ENCODE results near the gene OSBPL3. TPM values are rescaled to one million over a fixed set of nuclear protein-coding genes. Genes with fewer than 3 reads are reported as not detected.

The OSBPL3 gene
- polyA plus RNA-seq, 1 of the 3 experiments (the other 2 are of a cell fraction), result 23.2 TPM

DNA sequence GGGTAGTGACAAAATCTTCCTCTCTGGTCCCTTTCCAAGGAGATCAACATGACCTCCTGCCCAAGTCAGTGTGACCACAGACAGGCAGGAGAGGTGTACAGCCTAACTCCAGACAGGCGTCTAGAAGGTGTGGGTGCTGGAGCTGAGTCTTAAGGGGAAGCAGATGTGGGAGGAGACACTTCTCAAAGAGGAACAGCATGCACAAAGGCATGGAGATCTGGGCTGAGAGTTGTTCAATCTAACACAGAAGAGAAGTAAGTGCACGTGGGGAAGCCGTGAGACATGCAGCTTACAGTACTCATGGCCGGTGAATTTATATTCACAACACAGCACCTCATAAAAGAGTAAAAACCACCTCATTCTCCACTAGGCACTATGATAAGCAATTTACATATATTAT lies 198.9 kb downstream of the OSBPL3 start (continued):
- TF ChIP-seq, protein P1, sequence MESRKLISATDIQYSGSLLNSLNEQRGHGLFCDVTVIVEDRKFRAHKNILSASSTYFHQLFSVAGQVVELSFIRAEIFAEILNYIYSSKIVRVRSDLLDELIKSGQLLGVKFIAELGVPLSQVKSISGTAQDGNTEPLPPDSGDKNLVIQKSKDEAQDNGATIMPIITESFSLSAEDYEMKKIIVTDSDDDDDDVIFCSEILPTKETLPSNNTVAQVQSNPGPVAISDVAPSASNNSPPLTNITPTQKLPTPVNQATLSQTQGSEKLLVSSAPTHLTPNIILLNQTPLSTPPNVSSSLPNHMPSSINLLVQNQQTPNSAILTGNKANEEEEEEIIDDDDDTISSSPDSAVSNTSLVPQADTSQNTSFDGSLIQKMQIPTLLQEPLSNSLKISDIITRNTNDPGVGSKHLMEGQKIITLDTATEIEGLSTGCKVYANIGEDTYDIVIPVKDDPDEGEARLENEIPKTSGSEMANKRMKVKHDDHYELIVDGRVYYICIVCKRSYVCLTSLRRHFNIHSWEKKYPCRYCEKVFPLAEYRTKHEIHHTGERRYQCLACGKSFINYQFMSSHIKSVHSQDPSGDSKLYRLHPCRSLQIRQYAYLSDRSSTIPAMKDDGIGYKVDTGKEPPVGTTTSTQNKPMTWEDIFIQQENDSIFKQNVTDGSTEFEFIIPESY (IDR thresholded peaks at IDR 0.05; ENCODE audit: borderline replicate concordance, low read depth), result no peak
- no peak for TF ChIP-seq JUND (IDR thresholded peaks at IDR 0.05)
- TF ChIP-seq TAF1 (IDR thresholded peaks at IDR 0.05; ENCODE audit: borderline replicate concordance, low read depth, low read length), result no peak
- TF ChIP-seq NFIC (IDR thresholded peaks at IDR 0.05; ENCODE audit: borderline replicate concordance), result no peak

DNA sequence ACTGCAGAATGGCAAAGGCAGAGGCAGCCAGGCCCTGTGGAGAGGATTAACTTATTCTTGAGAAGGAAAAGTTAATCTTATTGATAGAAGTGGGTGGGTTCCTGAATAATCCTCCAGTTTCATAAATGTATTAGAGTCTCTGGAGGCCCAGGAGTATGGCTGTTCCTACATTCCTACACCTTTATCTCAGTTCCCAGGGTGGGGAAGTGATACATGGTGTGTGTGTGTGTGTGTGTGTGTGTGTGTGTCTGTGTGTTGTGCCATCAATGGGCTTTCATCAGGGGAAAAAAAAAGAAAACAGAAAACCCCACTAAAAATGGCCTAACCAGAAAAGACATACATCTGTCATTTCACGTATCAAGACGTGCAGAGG lies 200.7 kb downstream of the OSBPL3 start:
- Histone ChIP-seq H3K9me2 (no peaks in the 10 kb centered on the region), H3F3A (replicated peaks; ENCODE audit: insufficient read depth) (no peaks in the 10 kb centered on the region), H2AFZ (ENCODE audit: low read depth) (no peak overlapping the region), H3K79me2 (ENCODE audit: insufficient read depth) (no peaks in the 10 kb centered on the region), H3K4me1 (ENCODE audit: control insufficient read depth in 1 of 2, insufficient read depth in 2 of 2, low read depth in 1 of 2, low read length in 1 of 2) (peaks cover 0 to 8% of the 10 kb centered on the region in 2 experiments; a peak in 1 of 4 replicates), H3K36me3 (replicated peaks in 1 of 2; ENCODE audit: control insufficient read depth in 1 of 2, insufficient read depth in 2 of 2, low read length in 1 of 2) (no peaks in the 10 kb centered on the region), H4K20me1 (ENCODE audit: insufficient read depth) (no peaks in the 10 kb centered on the region), H3K9me3 (no peaks in the 10 kb centered on the region), H3K27ac (ENCODE audit: low read depth in 2 of 2, low read length in 1 of 2) (peak overlapping the region in 1 of 2 experiments; percentile 45; a peak in 2 of 4 replicates), H3K9ac (no peak overlapping the region), H3K27me3 (ENCODE audit: insufficient read depth) (no peaks in the 10 kb centered on the region), H3K4me3 (ENCODE audit: low read depth in 2 of 2, low read length in 1 of 2) (no peak overlapping the region), H3K4me2 (0 out of 2 replicates have a peak overlapping the region, but pooled peaks have one; percentile 4)
- POLR2A ChIA-PET, result no interaction called here
- TF ChIP-seq ELF1 (IDR thresholded peaks at IDR 0.05) (no peak), NRF1 (IDR thresholded peaks at IDR 0.05; ENCODE audit: low read depth, low read length) (no peak), POLR2AphosphoS5 (IDR thresholded peaks at IDR 0.05; ENCODE audit: low read depth, low read length) (no peak), TAF1 (IDR thresholded peaks at IDR 0.05; ENCODE audit: borderline replicate concordance, low read depth, low read length) (no peak), FOXM1 (IDR thresholded peaks at IDR 0.05; ENCODE audit: low read depth) (no peak), CHD2 (IDR thresholded peaks at IDR 0.05; ENCODE audit: low read length, partially characterized antibody) (no peak), EP300 (IDR thresholded peaks at IDR 0.05; ENCODE audit: borderline replicate concordance in 1 of 2, low read depth in 1 of 2, low read length in 1 of 2) (no peak), FOSL2 (IDR thresholded peaks at IDR 0.05; ENCODE audit: borderline replicate concordance, low read depth) (no peak), TCF12 (IDR thresholded peaks at IDR 0.05) (no peak), RXRA (IDR thresholded peaks at IDR 0.05; ENCODE audit: borderline replicate concordance, low read depth) (no peak), RCOR1 (IDR thresholded peaks at IDR 0.05; ENCODE audit: low read length) (no peak), YY1 (IDR thresholded peaks at IDR 0.05; ENCODE audit: low read depth) (no peak), GABPA (IDR thresholded peaks at IDR 0.05; ENCODE audit: low read depth) (no peak)
- TF ChIP-seq, protein P2, sequence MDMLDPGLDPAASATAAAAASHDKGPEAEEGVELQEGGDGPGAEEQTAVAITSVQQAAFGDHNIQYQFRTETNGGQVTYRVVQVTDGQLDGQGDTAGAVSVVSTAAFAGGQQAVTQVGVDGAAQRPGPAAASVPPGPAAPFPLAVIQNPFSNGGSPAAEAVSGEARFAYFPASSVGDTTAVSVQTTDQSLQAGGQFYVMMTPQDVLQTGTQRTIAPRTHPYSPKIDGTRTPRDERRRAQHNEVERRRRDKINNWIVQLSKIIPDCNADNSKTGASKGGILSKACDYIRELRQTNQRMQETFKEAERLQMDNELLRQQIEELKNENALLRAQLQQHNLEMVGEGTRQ (IDR thresholded peaks at IDR 0.05; ENCODE audit: borderline replicate concordance, low read depth, low read length), result no peak
- TF ChIP-seq, protein P3, sequence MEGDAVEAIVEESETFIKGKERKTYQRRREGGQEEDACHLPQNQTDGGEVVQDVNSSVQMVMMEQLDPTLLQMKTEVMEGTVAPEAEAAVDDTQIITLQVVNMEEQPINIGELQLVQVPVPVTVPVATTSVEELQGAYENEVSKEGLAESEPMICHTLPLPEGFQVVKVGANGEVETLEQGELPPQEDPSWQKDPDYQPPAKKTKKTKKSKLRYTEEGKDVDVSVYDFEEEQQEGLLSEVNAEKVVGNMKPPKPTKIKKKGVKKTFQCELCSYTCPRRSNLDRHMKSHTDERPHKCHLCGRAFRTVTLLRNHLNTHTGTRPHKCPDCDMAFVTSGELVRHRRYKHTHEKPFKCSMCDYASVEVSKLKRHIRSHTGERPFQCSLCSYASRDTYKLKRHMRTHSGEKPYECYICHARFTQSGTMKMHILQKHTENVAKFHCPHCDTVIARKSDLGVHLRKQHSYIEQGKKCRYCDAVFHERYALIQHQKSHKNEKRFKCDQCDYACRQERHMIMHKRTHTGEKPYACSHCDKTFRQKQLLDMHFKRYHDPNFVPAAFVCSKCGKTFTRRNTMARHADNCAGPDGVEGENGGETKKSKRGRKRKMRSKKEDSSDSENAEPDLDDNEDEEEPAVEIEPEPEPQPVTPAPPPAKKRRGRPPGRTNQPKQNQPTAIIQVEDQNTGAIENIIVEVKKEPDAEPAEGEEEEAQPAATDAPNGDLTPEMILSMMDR (IDR thresholded peaks at IDR 0.05), result no peak
- TF ChIP-seq, protein P4, sequence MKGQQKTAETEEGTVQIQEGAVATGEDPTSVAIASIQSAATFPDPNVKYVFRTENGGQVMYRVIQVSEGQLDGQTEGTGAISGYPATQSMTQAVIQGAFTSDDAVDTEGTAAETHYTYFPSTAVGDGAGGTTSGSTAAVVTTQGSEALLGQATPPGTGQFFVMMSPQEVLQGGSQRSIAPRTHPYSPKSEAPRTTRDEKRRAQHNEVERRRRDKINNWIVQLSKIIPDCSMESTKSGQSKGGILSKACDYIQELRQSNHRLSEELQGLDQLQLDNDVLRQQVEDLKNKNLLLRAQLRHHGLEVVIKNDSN (IDR thresholded peaks at IDR 0.05; ENCODE audit: borderline replicate concordance, low read depth), result no peak
- TF ChIP-seq, protein P5, sequence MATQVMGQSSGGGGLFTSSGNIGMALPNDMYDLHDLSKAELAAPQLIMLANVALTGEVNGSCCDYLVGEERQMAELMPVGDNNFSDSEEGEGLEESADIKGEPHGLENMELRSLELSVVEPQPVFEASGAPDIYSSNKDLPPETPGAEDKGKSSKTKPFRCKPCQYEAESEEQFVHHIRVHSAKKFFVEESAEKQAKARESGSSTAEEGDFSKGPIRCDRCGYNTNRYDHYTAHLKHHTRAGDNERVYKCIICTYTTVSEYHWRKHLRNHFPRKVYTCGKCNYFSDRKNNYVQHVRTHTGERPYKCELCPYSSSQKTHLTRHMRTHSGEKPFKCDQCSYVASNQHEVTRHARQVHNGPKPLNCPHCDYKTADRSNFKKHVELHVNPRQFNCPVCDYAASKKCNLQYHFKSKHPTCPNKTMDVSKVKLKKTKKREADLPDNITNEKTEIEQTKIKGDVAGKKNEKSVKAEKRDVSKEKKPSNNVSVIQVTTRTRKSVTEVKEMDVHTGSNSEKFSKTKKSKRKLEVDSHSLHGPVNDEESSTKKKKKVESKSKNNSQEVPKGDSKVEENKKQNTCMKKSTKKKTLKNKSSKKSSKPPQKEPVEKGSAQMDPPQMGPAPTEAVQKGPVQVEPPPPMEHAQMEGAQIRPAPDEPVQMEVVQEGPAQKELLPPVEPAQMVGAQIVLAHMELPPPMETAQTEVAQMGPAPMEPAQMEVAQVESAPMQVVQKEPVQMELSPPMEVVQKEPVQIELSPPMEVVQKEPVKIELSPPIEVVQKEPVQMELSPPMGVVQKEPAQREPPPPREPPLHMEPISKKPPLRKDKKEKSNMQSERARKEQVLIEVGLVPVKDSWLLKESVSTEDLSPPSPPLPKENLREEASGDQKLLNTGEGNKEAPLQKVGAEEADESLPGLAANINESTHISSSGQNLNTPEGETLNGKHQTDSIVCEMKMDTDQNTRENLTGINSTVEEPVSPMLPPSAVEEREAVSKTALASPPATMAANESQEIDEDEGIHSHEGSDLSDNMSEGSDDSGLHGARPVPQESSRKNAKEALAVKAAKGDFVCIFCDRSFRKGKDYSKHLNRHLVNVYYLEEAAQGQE (IDR thresholded peaks at IDR 0.05; ENCODE audit: low read depth, low read length), result no peak
- CTCF ChIA-PET, result interaction anchor here (0.8 to 2.3 kb wide), 3 partner anchors 27 to 213 kb away, joined by 3 to 13 read pairs (median 4); no protein-coding TSS in a partner anchor
- no peak for DNase-seq
- WGBS (ENCODE audit: low lambda C conversion rate), result 97% methylated on average over 2 of the region's 2 CpGs

Data from SK-N-SH (cell line).